Adrenal gland (tissue), 5 donors: Measurements from ENCODE around the gene PTK6.

Source experiments
- CTCF ChIP-seq, 6 experiments: fragments of 450-650 bp in 4 of 6; fragments of 200-600 bp in 2 of 6; sonication (generic) in 1 of 6; IDR thresholded peaks; 1 replicate in 5 of 6; 2 replicates in 1 of 6; pipeline versions ENCODE4 v1.5.1 to v1.8.0; 2016 to 2021; ENCODE audit warnings: antibody characterized with exemption in 6 of 6, mild to moderate bottlenecking in 2 of 6, moderate library complexity in 1 of 6
- POLR2A ChIP-seq, 2 donors: fragments of 450-650 bp; IDR thresholded peaks; one replicate each; pipeline ENCODE4 v1.6.1; 2017; ENCODE audit warnings: antibody characterized with exemption in 2 of 2, mild to moderate bottlenecking in 2 of 2, moderate library complexity in 1 of 2
- donor health status: DM: no; HTN: no; CAD: no.

GRCh38 chr20:63572071-63572787 lies 35.1 kb upstream of the PTK6 start:
- TF ChIP-seq POLR2A (IDR thresholded peaks at IDR 0.05) (no peak), CTCF (IDR thresholded peaks at IDR 0.05) (no peak)
